ENCODE measurements around the gene AOPEP.

AOPEP gene

DNA sequence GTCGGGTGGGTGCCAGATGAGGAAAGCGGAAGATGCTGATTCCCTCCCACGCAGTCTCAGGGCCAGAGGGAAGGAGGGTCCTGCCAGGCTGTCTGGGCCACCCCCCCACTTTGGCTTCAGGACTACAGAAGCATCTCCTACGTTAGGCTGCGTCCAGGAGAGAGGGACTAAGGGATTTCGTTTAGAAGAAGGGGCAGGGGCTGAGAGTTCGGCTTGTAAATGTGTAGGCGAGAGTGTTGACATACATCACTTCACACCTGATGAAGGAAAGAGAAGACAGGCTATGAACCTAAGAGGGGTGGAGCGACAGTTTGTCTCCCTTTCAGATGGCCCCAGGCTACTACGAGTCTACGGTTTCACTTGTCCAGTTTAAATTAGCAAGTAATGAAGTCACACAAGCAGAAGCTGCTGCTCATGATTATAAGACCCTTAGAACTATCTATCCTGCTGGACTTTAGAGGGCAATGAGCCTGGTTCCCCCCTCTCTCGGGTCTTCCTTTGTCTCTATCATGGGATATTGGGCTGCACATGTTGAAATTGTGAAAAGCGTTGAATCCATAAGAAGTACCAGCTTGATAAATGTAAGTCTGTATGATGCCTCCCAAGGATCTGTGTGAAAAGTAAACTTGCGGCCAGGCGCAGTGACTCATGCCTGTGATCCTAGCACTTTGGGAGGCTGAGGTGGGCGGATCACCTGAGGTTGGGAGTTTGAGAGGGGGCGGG lies 193.0 kb downstream of the AOPEP start:
- FAIRE-seq (no peak), DNase-seq (ENCODE audit: insufficient read length, low spot score) (no peak)
- TF ChIP-seq, protein P1, sequence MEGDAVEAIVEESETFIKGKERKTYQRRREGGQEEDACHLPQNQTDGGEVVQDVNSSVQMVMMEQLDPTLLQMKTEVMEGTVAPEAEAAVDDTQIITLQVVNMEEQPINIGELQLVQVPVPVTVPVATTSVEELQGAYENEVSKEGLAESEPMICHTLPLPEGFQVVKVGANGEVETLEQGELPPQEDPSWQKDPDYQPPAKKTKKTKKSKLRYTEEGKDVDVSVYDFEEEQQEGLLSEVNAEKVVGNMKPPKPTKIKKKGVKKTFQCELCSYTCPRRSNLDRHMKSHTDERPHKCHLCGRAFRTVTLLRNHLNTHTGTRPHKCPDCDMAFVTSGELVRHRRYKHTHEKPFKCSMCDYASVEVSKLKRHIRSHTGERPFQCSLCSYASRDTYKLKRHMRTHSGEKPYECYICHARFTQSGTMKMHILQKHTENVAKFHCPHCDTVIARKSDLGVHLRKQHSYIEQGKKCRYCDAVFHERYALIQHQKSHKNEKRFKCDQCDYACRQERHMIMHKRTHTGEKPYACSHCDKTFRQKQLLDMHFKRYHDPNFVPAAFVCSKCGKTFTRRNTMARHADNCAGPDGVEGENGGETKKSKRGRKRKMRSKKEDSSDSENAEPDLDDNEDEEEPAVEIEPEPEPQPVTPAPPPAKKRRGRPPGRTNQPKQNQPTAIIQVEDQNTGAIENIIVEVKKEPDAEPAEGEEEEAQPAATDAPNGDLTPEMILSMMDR (IDR thresholded peaks at IDR 0.05; ENCODE audit: insufficient read depth, missing control alignments) = no peak

DNA sequence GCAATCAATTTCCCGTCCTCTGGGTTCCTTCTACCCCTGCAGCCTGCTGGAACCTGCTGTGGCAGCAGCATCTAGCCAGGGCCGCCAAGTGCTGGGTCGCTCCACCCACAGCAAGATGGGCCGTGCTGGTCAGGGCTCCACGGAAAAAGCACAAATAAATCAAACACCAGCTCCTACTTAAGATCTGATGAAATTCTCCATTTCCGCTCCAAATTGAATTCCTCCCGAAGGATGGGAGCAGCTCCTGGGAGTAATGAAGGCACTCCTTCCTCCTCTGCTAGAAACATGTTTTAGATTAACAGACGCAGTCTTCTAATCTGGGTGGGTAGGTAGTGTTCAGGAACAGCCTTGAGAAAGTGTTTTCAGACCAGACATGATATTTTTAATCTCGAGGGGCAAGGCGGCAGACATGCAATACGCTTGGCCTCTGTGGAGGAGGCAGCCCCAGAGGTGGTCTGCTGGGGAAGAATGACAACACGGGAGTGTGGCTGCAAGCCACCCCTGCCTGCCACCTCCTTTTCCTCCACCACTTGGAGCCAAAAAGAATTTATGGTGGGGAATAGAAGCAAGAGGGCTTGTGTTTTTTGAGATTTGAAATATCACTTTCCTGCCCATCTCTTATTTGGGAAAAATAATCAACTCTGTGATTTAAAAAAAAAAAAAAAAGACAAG lies 194.1 kb downstream of the AOPEP start:
- DNase-seq (ENCODE audit: insufficient read length, low spot score) = no peak
- TF ChIP-seq, protein P1 (IDR thresholded peaks at IDR 0.05; ENCODE audit: insufficient read depth, missing control alignments) = no peak
- no peak for FAIRE-seq

DNA sequence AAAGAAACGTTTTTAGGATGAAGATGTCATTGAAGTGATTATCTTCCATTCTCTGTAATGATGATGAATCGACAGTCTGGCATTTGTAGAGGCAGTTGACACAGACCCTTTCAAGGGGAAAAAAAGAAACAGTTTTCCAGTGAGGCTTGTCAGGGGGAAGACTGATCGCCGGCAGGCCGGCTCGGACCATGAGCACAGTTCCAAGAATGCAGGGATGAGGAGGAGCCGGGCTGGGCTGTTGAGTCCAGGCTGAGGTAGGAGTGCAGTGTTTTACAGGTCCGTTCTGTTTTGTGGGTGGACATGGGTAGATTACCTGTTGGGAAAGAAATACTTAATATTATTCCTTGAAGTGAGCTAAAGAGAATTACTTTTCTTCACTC lies 194.6 kb downstream of the AOPEP start:
- TF ChIP-seq, protein P1 (IDR thresholded peaks at IDR 0.05; ENCODE audit: insufficient read depth, missing control alignments) = no peak
- no peak for DNase-seq (ENCODE audit: insufficient read length, low spot score)
- FAIRE-seq = no peak

DNA sequence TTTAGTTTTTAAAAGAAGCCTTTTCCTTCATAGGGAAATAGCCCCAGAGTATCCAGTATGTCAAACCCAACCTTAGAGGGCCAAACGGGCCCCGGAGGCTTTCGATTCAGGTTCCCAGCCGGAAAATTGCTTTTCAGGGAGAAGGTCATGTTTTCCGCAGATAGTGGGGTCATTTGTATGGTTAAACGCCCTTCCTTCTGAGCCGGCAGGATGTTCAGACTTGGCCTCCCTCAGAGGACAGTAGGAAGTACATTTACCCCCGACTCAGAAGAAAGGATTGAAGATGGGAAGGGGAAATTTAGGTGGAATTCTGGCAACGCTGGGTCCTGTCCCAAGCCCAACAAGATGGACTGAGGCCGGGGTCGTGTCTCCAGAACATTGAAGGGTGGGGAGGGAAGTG lies 195.2 kb downstream of the AOPEP start:
- no peak for DNase-seq (ENCODE audit: insufficient read length, low spot score)
- FAIRE-seq = no peak
- TF ChIP-seq, protein P1 (IDR thresholded peaks at IDR 0.05; ENCODE audit: insufficient read depth, missing control alignments) = no peak

DNA sequence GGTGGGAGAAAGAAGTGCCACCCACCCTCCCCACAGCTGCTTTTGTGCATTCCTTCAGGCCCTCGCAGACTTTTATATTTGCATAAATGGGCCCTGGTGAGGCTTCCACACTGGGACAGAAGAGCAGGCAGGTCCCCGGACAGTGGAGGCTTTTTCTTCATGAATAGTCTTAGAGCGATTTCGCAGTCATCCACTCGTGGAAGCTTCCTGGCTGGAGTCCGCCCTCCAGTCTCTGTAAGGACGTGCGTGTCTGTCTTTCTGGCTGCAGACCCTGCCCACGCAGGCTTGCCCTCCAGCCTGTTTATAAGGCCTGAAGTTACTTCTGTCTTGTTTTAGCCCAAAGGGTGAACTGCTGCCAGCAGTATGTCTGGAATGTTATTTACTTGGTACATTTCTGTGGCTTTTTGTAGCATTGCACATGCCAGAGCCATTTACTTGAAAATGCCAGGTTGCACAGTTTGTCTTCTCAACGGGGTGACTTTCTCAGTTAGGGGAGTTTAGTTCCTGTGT lies 195.7 kb downstream of the AOPEP start:
- no peak for DNase-seq (ENCODE audit: insufficient read length, low spot score)
- FAIRE-seq = no peak
- TF ChIP-seq, protein P1 (IDR thresholded peaks at IDR 0.05; ENCODE audit: insufficient read depth, missing control alignments) = no peak

DNA sequence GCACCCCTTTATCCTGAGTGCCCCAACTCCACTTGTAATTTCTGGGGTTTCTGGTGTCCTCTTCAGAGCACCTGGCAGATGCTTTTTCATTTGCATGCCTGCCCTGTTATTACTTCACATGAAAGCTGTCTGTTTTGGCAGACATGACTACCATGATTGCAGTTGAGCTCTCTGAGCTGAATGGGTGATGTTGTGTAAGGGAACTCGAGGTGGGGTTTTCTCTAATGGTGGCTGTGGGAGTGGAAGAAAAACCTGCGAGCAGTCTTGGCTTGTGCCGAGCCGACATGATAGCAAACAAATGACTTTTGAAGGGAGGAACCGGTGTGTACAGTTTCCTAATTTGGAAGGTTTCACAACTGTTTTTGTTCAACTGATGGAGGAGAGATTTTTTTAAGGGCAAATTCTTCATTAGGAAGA lies 196.2 kb downstream of the AOPEP start:
- FAIRE-seq = no peak

More for the DNA sequence above, 196.2 kb downstream of the AOPEP start:
- DNase-seq (ENCODE audit: insufficient read length, low spot score) = no peak
- TF ChIP-seq, protein P1 (IDR thresholded peaks at IDR 0.05; ENCODE audit: insufficient read depth, missing control alignments) = no peak

All from D721Med (cell line).